22Rv1 (cell line): ENCODE results near the gene ST6GALNAC2.

Experiments
- ZFX ChIP-seq: fragments of 450-650 bp; IDR thresholded peaks from 2 replicates; pipeline ENCODE4 v1.6.1; 2017; ENCODE audit warnings: antibody characterized with exemption, borderline replicate concordance
- TF ChIP-seq, protein P1 (sequence below): fragments of 450-650 bp; IDR thresholded peaks from 2 replicates; pipeline ENCODE4 v1.5.1; 2017; ENCODE audit warnings: mild to moderate bottlenecking

DNA sequence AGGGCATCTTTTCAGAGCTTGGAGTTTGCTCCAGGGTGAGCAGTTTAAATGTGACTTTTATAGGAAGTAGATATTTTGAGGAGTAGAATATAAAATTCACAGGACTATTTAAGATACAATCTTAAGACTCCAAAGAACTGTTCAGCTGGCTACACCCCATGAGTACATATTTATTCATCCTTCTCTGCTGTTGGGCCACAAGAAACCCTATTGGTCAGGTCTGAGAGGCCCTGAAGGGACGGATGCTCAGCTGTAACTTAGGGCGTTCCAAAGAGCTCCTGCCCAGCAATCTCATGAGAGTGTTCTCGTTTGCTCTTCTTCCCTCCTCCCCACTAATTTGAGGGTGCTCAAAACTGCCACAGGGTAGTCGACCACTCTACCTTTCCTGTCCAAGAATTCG lies 7.3 kb downstream of the ST6GALNAC2 start:
- TF ChIP-seq, protein P1, sequence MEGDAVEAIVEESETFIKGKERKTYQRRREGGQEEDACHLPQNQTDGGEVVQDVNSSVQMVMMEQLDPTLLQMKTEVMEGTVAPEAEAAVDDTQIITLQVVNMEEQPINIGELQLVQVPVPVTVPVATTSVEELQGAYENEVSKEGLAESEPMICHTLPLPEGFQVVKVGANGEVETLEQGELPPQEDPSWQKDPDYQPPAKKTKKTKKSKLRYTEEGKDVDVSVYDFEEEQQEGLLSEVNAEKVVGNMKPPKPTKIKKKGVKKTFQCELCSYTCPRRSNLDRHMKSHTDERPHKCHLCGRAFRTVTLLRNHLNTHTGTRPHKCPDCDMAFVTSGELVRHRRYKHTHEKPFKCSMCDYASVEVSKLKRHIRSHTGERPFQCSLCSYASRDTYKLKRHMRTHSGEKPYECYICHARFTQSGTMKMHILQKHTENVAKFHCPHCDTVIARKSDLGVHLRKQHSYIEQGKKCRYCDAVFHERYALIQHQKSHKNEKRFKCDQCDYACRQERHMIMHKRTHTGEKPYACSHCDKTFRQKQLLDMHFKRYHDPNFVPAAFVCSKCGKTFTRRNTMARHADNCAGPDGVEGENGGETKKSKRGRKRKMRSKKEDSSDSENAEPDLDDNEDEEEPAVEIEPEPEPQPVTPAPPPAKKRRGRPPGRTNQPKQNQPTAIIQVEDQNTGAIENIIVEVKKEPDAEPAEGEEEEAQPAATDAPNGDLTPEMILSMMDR = no peak
- TF ChIP-seq ZFX = no peak
